AG10803 (cell line): ENCODE data around the gene DLX3.

ENCODE experiments used
- DNase-seq: peaks from one replicate; pipeline ENCODE4 v3.0.0; 2010; ENCODE audit warnings: low read depth
- H3K4me3 ChIP-seq: 2 replicates; pipeline ENCODE4 v1.5.1; 2011; ENCODE audit warnings: mild to moderate bottlenecking, low read length, control low read depth
- CTCF ChIP-seq: conservative IDR thresholded peaks from 2 replicates; pipeline ENCODE4 v1.5.1; 2011; ENCODE audit warnings: mild to moderate bottlenecking, low read length, control low read depth, inconsistent platforms

Gene DLX3

GRCh38 chr17:50022463-50023130, 27.6 kb upstream of the DLX3 start:
- no peak overlapping the region for H3K4me3 ChIP-seq
- DNase-seq = no peak
- no peak for TF ChIP-seq CTCF

GRCh38 chr17:50021681-50022370, 26.8 kb upstream of the DLX3 start:
- DNase-seq = no peak
- no peak overlapping the region for H3K4me3 ChIP-seq

GRCh38 chr17:50020841-50021599, 26.0 kb upstream of the DLX3 start:
- TF ChIP-seq CTCF = no peak
- no peak for DNase-seq
- no peak overlapping the region for H3K4me3 ChIP-seq

More at GRCh38 chr17:50021681-50022370, 26.8 kb upstream of the DLX3 start:
- no peak for TF ChIP-seq CTCF

GRCh38 chr17:50018909-50019308, 23.9 kb upstream of the DLX3 start:
- DNase-seq = peak; percentile 22
- TF ChIP-seq CTCF = no peak
- no peak overlapping the region for H3K4me3 ChIP-seq

- DNase-seq = no peak
- H3K4me3 ChIP-seq = no peak overlapping the region
- TF ChIP-seq CTCF = no peak
Measured at GRCh38 chr17:50015146-50015545, 20.1 kb upstream of the DLX3 start.

GRCh38 chr17:50014471-50015088, 19.6 kb upstream of the DLX3 start:
- no peak for DNase-seq
- TF ChIP-seq CTCF = no peak
- H3K4me3 ChIP-seq = no peak overlapping the region
